IPS DF 19.7 (cell line): ENCODE results near the gene TMCC3.
A peak's percentile ranks its signal among the peaks of the same experiment; 100 is the strongest.
"Not testable (repeated sequence)": the region's sequence is repeated elsewhere in the genome, so short reads cannot be mapped to it uniquely, and the experiment has no call there.

ENCODE experiments used
- DNase-seq: peaks from one replicate; pipeline ENCODE4 v3.0.0-alpha.2; 2013; ENCODE audit warnings: low read depth, low spot score

Gene TMCC3

GRCh38 chr12:94650143-94651056 is at the start of gene TMCC3:
TSS of gene TMCC3 (minus strand) at chr12:94650557. CDS start at chr12:94650430, 127 bp downstream.
- no peak for DNase-seq

GRCh38 chr12:94699801-94700200 is 49.4 kb upstream of the TMCC3 start:
- DNase-seq, result no peak

- DNase-seq, result no peak
Observed at GRCh38 chr12:94698578-94698977, 48.2 kb upstream of the TMCC3 start.

GRCh38 chr12:94697631-94698030 is 47.3 kb upstream of the TMCC3 start:
- no peak for DNase-seq

GRCh38 chr12:94694732-94695131 is 44.4 kb upstream of the TMCC3 start:
- DNase-seq, result no peak

GRCh38 chr12:94692826-94693225 is 42.5 kb upstream of the TMCC3 start:
- not testable (repeated sequence) for DNase-seq

GRCh38 chr12:94690198-94690771 is 39.9 kb upstream of the TMCC3 start:
- DNase-seq, result no peak

GRCh38 chr12:94689646-94690036 is 39.3 kb upstream of the TMCC3 start:
- DNase-seq, result no peak

- DNase-seq, result no peak
Observed at GRCh38 chr12:94689002-94689645, 38.8 kb upstream of the TMCC3 start.

- no peak for DNase-seq
Observed at GRCh38 chr12:94687891-94688290, 37.5 kb upstream of the TMCC3 start.

- no peak for DNase-seq
Observed at GRCh38 chr12:94686834-94687628, 36.7 kb upstream of the TMCC3 start.

- DNase-seq, result no peak
Observed at GRCh38 chr12:94684416-94685142, 34.2 kb upstream of the TMCC3 start.

- DNase-seq, result peak; percentile 15
Observed at GRCh38 chr12:94679554-94680195, 29.3 kb upstream of the TMCC3 start.

GRCh38 chr12:94678849-94679248 is 28.5 kb upstream of the TMCC3 start:
- DNase-seq, result no peak

- no peak for DNase-seq
Observed at GRCh38 chr12:94678379-94678778, 28.0 kb upstream of the TMCC3 start.

GRCh38 chr12:94677778-94678177 is 27.4 kb upstream of the TMCC3 start:
- DNase-seq, result no peak

GRCh38 chr12:94676922-94677321 is 26.6 kb upstream of the TMCC3 start:
- DNase-seq, result no peak

- no peak for DNase-seq
Observed at GRCh38 chr12:94676031-94676641, 25.8 kb upstream of the TMCC3 start.

GRCh38 chr12:94674835-94675234 is 24.5 kb upstream of the TMCC3 start:
- DNase-seq, result no peak

- no peak for DNase-seq
Observed at GRCh38 chr12:94674051-94674451, 23.7 kb upstream of the TMCC3 start.
